Breast epithelium (tissue), 3 donors: ENCODE measurements around the gene PHTF2.
"Not testable (repeated sequence)": the region's sequence is repeated elsewhere in the genome, so short reads cannot be mapped to it uniquely, and the experiment has no call there.

Experiments
- CTCF ChIP-seq, 3 donors: fragments of 450-650 bp; IDR thresholded peaks; one replicate each; pipeline ENCODE4 v1.5.1; 2016 to 2017; ENCODE audit warnings: antibody characterized with exemption in 3 of 3, mild to moderate bottlenecking in 3 of 3, moderate library complexity in 3 of 3
- POLR2AphosphoS5 ChIP-seq, 3 donors: sonication (generic); formaldehyde crosslinking; IDR thresholded peaks; one replicate each; pipeline ENCODE4 v1.6.1; 2017; ENCODE audit warnings: antibody characterized with exemption in 3 of 3

GRCh38 chr7:77836425-77836824 lies 37.9 kb downstream of the PHTF2 start:
- TF ChIP-seq CTCF, POLR2AphosphoS5 (IDR thresholded peaks at IDR 0.05): not testable (repeated sequence)
